Pulmonary artery endothelial cell (primary cell): Measurements from ENCODE around the gene OOSP2. TPM values are rescaled to one million over a fixed set of nuclear protein-coding genes. Genes with fewer than 3 reads are reported as not detected.

Experiments used
- DNase-seq: peaks from one replicate; pipeline ENCODE4 v3.0.0-alpha.2; 2011; ENCODE audit warnings: low read depth, low spot score
- total RNA-seq: library from RNA; depleted of rRNA; stranded (reverse); fragments of >200 nt; gene quantifications from 2 replicates; pipeline ENCODE4 v1.2.3, GENCODE V29; 2014

Gene OOSP2
- total RNA-seq, 1 donor from 2014 or later: not detected

- DNase-seq: no peak
Observed at GRCh38 chr11:60078745-60079144, 38.5 kb downstream of the OOSP2 start.

DNA sequence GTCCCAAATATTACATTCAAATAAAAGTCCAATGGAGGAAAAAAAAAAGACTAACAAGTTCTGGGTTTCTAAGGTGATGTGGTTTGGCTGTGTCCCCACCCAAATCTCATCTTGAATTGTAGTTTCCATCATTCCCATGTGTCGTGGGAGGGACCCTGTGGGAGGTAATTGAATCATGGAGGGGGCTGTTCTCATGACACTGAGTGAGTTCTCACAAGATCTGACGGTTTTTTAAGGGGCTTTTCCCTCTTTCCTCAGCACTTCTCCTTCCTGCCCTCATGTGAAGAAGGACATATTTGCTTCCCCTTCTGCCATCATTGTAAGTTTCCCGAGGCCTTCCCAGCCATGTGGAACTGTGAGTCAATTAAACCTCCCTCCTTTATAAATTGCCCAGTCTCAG lies 40.3 kb downstream of the OOSP2 start:
- DNase-seq: no peak

DNA sequence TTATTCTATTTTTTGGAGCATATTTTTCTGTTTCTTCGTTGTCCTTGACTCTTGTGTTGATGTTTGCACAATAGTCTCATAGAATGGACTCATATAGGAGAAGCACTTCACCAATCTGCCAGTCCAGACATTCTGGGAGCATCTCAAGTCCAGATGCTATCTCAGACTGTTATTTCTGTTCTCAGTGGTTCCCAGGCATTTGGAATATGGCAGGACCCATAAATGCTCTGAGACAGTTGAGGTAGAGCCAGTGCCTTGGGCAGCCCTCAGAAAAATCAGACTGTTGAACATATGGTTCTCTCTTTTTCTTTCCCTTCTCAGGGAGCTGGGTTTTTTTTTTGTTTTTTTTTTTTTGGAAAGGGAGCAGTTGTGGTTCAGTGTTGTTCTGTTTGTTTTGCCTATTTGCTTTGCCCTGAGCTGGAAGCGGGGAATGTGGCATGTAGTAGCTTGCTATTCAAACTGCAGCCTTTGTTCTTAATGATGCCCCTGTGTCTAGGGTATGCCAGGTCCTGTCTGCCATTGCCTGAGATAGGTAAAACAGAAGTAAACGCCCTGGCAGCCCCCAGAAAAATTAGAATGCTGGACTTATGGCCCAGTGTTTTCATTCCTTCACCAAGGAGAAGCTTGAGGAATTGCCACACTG lies 44.5 kb downstream of the OOSP2 start:
- no peak for DNase-seq

GRCh38 chr11:60085909-60086308 lies 45.7 kb downstream of the OOSP2 start:
- no peak for DNase-seq

DNA sequence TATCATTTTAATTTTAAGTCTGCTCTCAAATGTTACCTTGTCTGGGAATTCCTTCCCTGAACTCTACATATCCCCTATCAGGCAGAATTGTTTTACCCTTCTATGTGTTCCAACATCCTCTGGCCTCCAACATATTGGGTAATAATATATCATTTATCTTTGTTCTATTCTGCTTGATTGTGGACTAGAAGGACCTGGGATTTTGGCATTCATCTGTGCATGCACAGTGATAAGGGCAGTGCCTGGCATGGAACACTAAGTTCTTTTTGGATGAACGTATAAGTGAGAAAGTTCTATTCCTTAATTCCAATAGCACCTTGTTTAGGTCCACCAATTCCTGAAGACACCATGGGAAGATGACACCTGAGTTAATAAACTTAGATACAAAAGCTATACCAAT lies 47.0 kb downstream of the OOSP2 start:
- DNase-seq: no peak

DNA sequence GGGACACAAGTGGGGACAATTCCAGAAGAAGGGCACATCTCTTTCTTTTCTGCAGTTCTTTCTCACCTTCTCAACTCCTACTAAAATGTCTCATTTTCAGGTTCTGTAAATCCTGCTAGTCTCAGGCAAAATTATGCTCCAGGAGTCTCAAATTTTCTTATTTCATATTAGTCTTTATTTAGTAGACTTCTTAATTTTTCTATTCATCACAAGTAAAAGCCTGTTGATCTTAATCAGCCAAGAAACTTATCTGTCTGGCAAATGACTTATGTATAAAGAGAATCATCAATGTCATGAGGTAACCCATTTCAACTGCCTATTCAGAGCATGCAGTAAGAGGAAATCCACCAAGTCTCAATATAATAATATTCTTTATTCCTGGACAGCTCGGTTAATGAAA lies 48.2 kb downstream of the OOSP2 start, which contains the start of gene MS4A2:
MS4A2 (plus strand) TSS at position 301 of the 400 bp plus-strand sequence. CDS start 102 bp downstream, outside the sequence.
- no peak for DNase-seq

- no peak for DNase-seq
Observed at GRCh38 chr11:60095477-60096120, 55.4 kb downstream of the OOSP2 start.

DNA sequence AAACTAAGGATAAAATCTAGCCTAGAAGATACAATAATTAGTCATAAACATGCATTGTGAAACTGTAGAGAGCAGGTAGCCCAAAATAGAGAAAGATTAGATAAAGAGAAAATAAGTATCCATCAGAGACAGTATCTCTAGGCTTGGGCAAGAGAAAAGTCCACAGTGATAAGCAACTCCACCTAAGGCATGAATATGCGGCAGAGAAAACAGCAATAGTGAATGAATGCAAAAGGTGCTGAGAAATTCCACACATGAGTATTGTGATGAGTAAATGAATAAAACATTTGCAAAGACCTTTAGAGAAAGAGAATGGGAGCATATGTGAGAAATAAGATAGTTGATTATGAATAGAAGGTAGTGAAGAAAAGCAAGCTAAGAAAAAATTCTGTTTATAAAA lies 57.0 kb downstream of the OOSP2 start:
- DNase-seq: no peak

Other genes starting within 250 kb of the OOSP2 start
- gene MRPL16, start 229.6 kb upstream of the OOSP2 start, total RNA-seq: 53.9 and 63.1 TPM in 2 replicates
- gene CBLIF, start 194.9 kb upstream of the OOSP2 start, total RNA-seq: not detected in 2 replicates
- gene TCN1, start 173.9 kb upstream of the OOSP2 start, total RNA-seq: not detected in 2 replicates
- gene OOSP3, start 161.6 kb upstream of the OOSP2 start, total RNA-seq: not detected in 2 replicates
- not detected in 2 replicates for gene OOSP1, start 102.0 kb upstream of the OOSP2 start, total RNA-seq
- gene OOSP4A, start 76.4 kb upstream of the OOSP2 start, total RNA-seq: not detected in 2 replicates
- not detected in 2 replicates for gene OOSP4B, start 23.2 kb upstream of the OOSP2 start, total RNA-seq
- not detected in 2 replicates for gene MS4A3, start 16.3 kb downstream of the OOSP2 start, total RNA-seq
- gene MS4A2, start 48.3 kb downstream of the OOSP2 start, total RNA-seq: not detected in 2 replicates
- gene MS4A6A, start 142.7 kb downstream of the OOSP2 start, total RNA-seq: 0.33 and 0.60 TPM in 2 replicates
- not detected in 2 replicates for gene MS4A4E, start 202.7 kb downstream of the OOSP2 start, total RNA-seq
- not detected in 2 replicates for gene MS4A4A, start 240.3 kb downstream of the OOSP2 start, total RNA-seq